Stimulated activated naive CD8-positive, alpha-beta T cell treated with anti-CD3 and anti-CD28 coated beads, Interleukin-15, Interleukin-2, amounts not matched to agents 100 U/mL and 50 U/mL, for 24 hours (primary cell): ENCODE results near the gene GPR155.
"Not testable (repeated sequence)": the region's sequence is repeated elsewhere in the genome, so short reads cannot be mapped to it uniquely, and the experiment has no call there.

Source experiments
- ATAC-seq: fragments of 150-1000 bp; cut with Tn5 transposase; one replicate; pipeline ENCODE4 v1.10.0; 2021
- DNase-seq: peaks from one replicate; pipeline ENCODE4 v3.0.0; 2021

The GPR155 gene

GRCh38 chr2:174438146-174438886 lies 48.5 kb downstream of the GPR155 start:
- no peak for DNase-seq
- no peak for ATAC-seq

DNA sequence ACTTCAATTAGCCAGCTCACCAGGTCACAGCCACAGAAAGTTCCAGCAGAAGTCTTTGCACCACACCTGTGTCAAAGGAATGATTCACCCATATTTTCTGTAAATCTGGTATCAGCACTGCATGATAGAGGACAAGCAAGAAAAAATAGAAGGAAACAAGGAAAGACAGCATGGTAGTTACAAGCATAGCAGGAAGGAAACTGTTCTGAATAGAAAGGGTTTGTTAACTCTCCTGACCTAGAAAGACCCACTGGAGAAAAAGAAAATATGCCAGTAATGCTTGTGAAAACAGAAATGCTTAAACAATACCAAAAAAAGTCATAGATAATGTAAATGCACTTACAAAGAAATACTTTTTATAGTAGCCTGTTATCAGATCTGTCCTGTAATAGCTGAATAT lies 50.5 kb downstream of the GPR155 start:
- ATAC-seq (no peak), DNase-seq (no peak)

GRCh38 chr2:174431902-174432301 lies 54.9 kb downstream of the GPR155 start:
- ATAC-seq (no peak), DNase-seq (no peak)

DNA sequence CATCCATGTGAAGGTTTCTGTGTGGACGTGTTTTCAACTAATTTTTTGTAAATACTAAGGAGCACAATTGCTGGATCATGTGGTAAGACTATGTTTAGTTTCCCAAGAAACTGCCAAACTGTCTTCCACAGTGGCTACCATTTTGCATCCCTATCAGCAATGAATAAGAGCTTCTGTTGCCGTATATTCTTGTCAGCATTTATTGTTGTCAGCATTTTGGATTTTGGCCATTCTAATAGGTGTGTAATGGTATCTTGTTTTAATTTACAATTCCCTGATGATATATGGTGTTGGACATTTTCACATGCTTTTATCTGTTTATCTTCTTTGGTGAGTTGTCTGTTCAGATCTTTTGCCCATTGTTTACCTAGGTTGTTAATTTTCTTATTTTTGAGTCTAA lies 56.8 kb downstream of the GPR155 start:
- DNase-seq (no peak), ATAC-seq (no peak)

- ATAC-seq (no peak), DNase-seq (no peak)
These were observed 58.6 kb downstream of the GPR155 start for GRCh38 chr2:174428214-174428613.

DNA sequence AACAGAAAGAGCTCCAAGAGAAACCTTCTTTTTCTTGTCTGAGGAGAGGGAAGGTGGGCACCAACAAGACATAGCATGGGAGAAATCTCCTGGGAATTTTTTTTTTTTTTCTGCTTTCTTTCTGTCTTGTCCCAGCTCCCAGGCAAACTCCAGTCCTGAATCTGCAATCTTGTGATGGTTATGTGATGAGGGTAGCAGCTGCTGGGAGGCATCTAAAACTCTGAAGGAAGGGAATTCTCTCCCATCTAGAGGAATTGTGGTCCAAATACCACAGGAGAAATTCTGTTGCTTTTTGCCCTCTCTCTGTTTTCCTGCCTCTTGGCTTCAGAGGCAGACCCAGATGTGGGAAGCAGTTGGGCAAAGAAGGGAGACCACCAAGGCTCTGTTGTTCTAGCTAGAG lies 74.6 kb downstream of the GPR155 start:
- ATAC-seq (no peak), DNase-seq (no peak)

DNA sequence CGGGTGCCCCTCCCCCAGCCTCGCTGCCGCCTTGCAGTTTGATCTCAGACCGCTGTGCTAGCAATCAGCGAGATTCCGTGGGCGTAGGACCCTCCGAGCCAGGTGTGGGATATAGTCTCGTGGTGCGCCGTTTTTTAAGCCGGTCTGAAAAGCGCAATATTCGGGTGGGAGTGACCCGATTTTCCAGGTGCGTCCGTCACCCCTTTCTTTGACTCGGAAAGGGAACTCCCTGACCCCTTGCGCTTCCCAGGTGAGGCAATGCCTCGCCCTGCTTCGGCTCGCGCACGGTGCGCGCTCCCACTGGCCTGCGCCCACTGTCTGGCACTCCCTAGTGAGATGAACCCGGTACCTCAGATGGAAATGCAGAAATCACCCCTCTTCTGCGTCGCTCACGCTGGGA lies 76.8 kb downstream of the GPR155 start:
- not testable (repeated sequence) for ATAC-seq, DNase-seq

DNA sequence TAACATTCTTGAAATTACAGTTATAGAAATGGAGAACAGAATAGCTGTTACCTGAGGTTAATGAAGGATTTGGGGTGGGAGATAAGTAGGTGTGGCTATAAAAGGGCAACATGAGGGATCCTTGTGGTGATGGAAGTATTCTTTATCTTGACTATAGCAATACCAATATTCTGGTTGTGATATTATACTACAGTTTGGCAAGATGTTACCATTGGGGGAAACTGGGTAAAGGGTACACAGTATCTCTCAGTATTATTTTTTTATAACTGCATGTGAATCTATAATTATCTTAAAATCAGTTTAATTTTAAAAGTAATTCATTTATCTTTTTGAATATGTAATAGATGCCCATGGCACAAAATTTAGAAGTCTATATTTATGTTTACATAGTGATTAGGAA lies 83.2 kb downstream of the GPR155 start:
- DNase-seq (no peak), ATAC-seq (no peak)

GRCh38 chr2:174400853-174401252 lies 86.0 kb downstream of the GPR155 start:
- DNase-seq (no peak), ATAC-seq (no peak)

GRCh38 chr2:174399171-174399570 lies 87.7 kb downstream of the GPR155 start:
- ATAC-seq (no peak), DNase-seq (no peak)

DNA sequence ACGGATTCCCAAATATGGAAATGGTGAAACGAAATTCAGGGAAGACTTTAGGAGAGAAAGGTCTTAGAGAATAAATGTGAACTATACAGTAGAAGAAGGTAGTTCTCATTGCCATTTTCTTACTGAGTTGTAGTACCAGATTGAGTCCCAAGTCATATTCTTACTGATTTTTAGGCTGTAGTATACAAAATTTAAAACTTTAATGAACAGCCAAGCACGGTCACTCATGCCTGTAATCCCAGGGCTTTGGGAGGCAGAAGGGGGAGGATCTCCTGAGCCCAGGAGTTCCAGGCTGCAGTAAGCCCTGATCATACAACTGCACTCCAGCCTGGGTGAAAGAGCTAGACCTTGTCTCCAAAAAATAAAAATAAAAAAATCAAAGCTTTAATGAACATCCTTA lies 89.1 kb downstream of the GPR155 start:
- ATAC-seq = no peak

DNA sequence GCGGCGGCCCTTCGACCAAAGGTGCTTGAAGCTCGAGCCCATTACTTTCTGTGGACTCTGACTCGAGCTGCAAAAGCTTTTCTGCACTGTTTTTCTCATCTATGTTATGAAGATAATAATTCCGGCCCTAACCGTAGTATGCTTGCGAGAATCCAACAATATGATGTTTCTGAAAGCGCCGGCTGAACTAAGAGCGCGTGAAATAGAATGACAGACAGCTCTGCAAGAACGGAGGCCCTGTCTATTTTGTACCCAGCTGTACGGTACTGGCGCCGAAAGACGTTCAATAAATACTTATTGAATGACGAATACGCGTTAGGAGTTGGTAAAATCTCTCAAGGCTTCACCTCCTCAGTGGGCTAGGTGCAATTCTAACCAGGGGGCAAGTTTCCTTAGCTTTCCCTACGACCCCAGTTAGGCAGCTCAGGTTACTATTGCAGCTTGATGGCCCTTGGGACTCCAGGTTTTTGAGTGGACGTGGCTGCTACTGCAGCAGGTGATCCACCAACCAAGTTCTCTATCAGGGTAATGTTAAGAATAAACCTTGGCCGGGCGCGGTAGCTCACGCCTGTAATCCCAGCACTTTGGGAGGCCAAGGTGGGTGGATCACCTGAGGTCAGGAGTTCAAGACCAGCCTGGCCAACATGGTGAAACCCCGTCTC lies 90.7 kb downstream of the GPR155 start:
- DNase-seq (no peak), ATAC-seq (peak; percentile 25)

More for the DNA sequence above, 89.1 kb downstream of the GPR155 start:
- DNase-seq = no peak

- DNase-seq (peak; percentile 75), ATAC-seq (peak; percentile 92)
These were observed 91.4 kb downstream of the GPR155 start, which contains the start of gene SCRN3 for GRCh38 chr2:174395284-174395968. Gene SCRN3 (plus strand): TSS chr2:174395730. CDS start chr2:174398284, 2,554 bp downstream.

- DNase-seq (no peak), ATAC-seq (no peak)
These were observed 94.1 kb downstream of the GPR155 start for GRCh38 chr2:174392706-174393105.

GRCh38 chr2:174390303-174390702 lies 96.5 kb downstream of the GPR155 start:
- ATAC-seq = not testable (repeated sequence)

GRCh38 chr2:174389542-174389941 lies 97.3 kb downstream of the GPR155 start:
- DNase-seq = no peak
- no peak for ATAC-seq

More at GRCh38 chr2:174390303-174390702, 96.5 kb downstream of the GPR155 start:
- DNase-seq = not testable (repeated sequence)

- not testable (repeated sequence) for ATAC-seq, DNase-seq
These were observed 98.1 kb downstream of the GPR155 start for GRCh38 chr2:174388706-174389105.

DNA sequence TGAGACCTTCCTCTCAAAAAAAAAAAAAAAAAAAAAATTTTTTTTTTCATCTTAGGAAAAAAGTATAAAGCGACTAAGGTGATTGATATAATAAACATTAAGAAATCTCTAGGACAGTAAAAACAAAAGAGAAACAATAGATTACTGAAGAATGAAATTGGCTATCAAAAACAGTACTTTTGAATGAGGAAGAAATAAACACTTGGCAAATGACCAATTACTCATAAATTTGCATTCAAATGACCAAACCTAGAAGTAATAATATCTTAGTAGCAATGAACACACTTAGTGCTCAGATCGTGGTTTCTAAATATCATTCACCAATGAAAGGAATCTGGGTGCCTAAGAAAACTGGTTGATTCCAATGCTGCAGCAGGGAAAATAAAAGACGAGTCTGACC lies 101.6 kb downstream of the GPR155 start:
- DNase-seq (no peak), ATAC-seq (no peak)

DNA sequence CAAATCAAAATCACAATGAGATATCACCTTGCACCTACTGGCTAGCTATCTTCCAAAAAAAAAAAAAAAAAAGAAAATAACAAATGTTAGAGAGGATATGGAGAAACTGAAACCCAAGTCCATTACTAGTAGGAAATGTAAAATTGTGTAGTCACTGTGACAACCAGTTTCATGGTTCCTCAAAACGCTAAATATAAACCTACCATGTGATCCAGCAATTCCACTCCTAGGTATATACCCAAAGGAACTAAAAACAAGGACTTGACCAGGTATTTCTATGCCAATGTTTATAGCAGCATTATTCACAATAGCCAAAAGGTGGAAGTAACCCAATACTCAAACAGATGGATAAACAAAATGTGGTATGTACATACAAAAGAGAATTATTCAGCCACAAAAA lies 103.0 kb downstream of the GPR155 start:
- ATAC-seq = no peak
- no peak for DNase-seq
